Neural progenitor cell (in vitro differentiated cells): ENCODE measurements around the gene ITGA11. TPM values are rescaled to one million over a fixed set of nuclear protein-coding genes. Genes with fewer than 3 reads are reported as not detected.

Experiments used
- DNase-seq: peaks from one replicate; pipeline ENCODE4 v3.0.0-alpha.2; 2016; ENCODE audit warnings: low spot score
- H2AFZ ChIP-seq: fragments of 200-600 bp; sonication (generic); replicated peaks from 2 replicates; pipeline ENCODE4 v1.6.1; 2016; ENCODE audit warnings: antibody characterized with exemption
- H3F3A ChIP-seq: fragments of 200-600 bp; sonication (generic); 2 replicates; pipeline ENCODE4 v1.6.1; 2016; ENCODE audit warnings: antibody characterized with exemption, low read depth
- H3K27ac ChIP-seq: fragments of 200-600 bp; sonication (generic); 2 replicates; pipeline ENCODE4 v1.5.1; 2016; ENCODE audit warnings: mild to moderate bottlenecking
- H3K27me3 ChIP-seq: fragments of 200-600 bp; sonication (generic); 2 replicates; pipeline ENCODE4 v1.6.1; 2016; ENCODE audit warnings: mild to moderate bottlenecking, moderate library complexity
- H3K36me3 ChIP-seq: fragments of 200-600 bp; sonication (generic); 2 replicates; pipeline ENCODE4 v1.5.1; 2016
- H3K4me1 ChIP-seq: fragments of 200-600 bp; sonication (generic); 2 replicates; pipeline ENCODE4 v1.6.1; 2016; ENCODE audit warnings: mixed run types
- H3K4me2 ChIP-seq: fragments of 200-600 bp; sonication (generic); 2 replicates; pipeline ENCODE4 v1.6.1; 2016
- H3K4me3 ChIP-seq: fragments of 200-600 bp; sonication (generic); 2 replicates; pipeline ENCODE4 v1.5.1; 2016
- H3K79me2 ChIP-seq: fragments of 200-600 bp; sonication (generic); 2 replicates; pipeline ENCODE4 v1.6.1; 2016; ENCODE audit warnings: low read depth
- H3K9ac ChIP-seq: fragments of 200-600 bp; sonication (generic); 2 replicates; pipeline ENCODE4 v1.6.1; 2016
- H3K9me3 ChIP-seq: fragments of 200-600 bp; sonication (generic); 2 replicates; pipeline ENCODE4 v1.5.1; 2016; ENCODE audit warnings: low read depth
- H4K20me1 ChIP-seq: fragments of 200-600 bp; sonication (generic); 2 replicates; pipeline ENCODE4 v1.6.1; 2016; ENCODE audit warnings: low read depth
- H3K27ac Mint-ChIP-seq: 3 replicates; pipeline ENCODE4 v1.8.0; 2021; ENCODE audit warnings: mixed read lengths
- H3K27me3 Mint-ChIP-seq: 2 replicates; pipeline ENCODE4 v1.8.0; 2022; ENCODE audit warnings: low read depth, mild to moderate bottlenecking, inconsistent platforms, moderate library complexity, mixed read lengths; ENCODE audit not compliant: insufficient read depth
- H3K36me3 Mint-ChIP-seq: 3 replicates; pipeline ENCODE4 v1.8.0; 2021; ENCODE audit warnings: mixed read lengths
- H3K4me1 Mint-ChIP-seq: 3 replicates; pipeline ENCODE4 v1.8.0; 2021; ENCODE audit warnings: mixed read lengths
- H3K4me3 Mint-ChIP-seq: 3 replicates; pipeline ENCODE4 v1.8.0; 2021; ENCODE audit warnings: mild to moderate bottlenecking, moderate library complexity, mixed read lengths
- H3K9me3 Mint-ChIP-seq: 3 replicates; pipeline ENCODE4 v1.8.0; 2020; ENCODE audit warnings: mixed read lengths
- EZH2 ChIP-seq: fragments of 200-600 bp; sonication (generic); IDR thresholded peaks from 2 replicates; pipeline ENCODE4 v1.6.1; 2017; ENCODE audit warnings: antibody characterized with exemption, mild to moderate bottlenecking, moderate library complexity
- EZH2phosphoT487 ChIP-seq: fragments of 200-600 bp; sonication (generic); IDR thresholded peaks from 2 replicates; pipeline ENCODE4 v1.6.1; 2017; ENCODE audit warnings: antibody characterized with exemption
- total RNA-seq: library from RNA; depleted of rRNA; stranded (reverse); fragments of >200 nt; gene quantifications from 2 replicates; pipeline ENCODE4 v1.2.3, GENCODE V29; 2015; ENCODE audit warnings: low replicate concordance
- TF ChIP-seq, protein P1 (sequence below): fragments of 200-600 bp; sonication (generic); IDR thresholded peaks from 2 replicates; pipeline ENCODE4 v1.5.1; 2017; ENCODE audit warnings: antibody characterized with exemption, mild to moderate bottlenecking

Gene ITGA11
- total RNA-seq, 1 donor from 2014 or later, result not detected

GRCh38 chr15:68311464-68311835 lies 120.5 kb downstream of the ITGA11 start:
- H3K27me3 Mint-ChIP-seq, result peaks cover 11% of the 10 kb centered on the region

GRCh38 chr15:68310804-68311463 lies 121.0 kb downstream of the ITGA11 start:
- Histone ChIP-seq H3K4me2 (no peak overlapping the region), H3K79me2 (no peaks in the 10 kb centered on the region), H3F3A (peaks cover 27% of the 10 kb centered on the region), H4K20me1 (no peaks in the 10 kb centered on the region), H2AFZ (no peak overlapping the region), H3K36me3 (no peaks in the 10 kb centered on the region), H3K9ac (no peak overlapping the region), H3K27ac (no peak overlapping the region), H3K9me3 (no peaks in the 10 kb centered on the region), H3K4me3 (no peak overlapping the region), H3K27me3 (no peaks in the 10 kb centered on the region), H3K4me1 (peaks cover 24% of the 10 kb centered on the region)
- Mint-ChIP-seq H3K36me3 (no peaks in the 10 kb centered on the region), H3K27ac (no peak overlapping the region), H3K4me3 (no peak overlapping the region), H3K4me1 (peaks cover 41% of the 10 kb centered on the region), H3K9me3 (no peaks in the 10 kb centered on the region), H3K27me3 (peaks cover 11% of the 10 kb centered on the region)
- DNase-seq, result no peak
- TF ChIP-seq EZH2phosphoT487, result no peak
- TF ChIP-seq, protein P1, sequence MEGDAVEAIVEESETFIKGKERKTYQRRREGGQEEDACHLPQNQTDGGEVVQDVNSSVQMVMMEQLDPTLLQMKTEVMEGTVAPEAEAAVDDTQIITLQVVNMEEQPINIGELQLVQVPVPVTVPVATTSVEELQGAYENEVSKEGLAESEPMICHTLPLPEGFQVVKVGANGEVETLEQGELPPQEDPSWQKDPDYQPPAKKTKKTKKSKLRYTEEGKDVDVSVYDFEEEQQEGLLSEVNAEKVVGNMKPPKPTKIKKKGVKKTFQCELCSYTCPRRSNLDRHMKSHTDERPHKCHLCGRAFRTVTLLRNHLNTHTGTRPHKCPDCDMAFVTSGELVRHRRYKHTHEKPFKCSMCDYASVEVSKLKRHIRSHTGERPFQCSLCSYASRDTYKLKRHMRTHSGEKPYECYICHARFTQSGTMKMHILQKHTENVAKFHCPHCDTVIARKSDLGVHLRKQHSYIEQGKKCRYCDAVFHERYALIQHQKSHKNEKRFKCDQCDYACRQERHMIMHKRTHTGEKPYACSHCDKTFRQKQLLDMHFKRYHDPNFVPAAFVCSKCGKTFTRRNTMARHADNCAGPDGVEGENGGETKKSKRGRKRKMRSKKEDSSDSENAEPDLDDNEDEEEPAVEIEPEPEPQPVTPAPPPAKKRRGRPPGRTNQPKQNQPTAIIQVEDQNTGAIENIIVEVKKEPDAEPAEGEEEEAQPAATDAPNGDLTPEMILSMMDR, result no peak
- TF ChIP-seq EZH2, result no peak

More at GRCh38 chr15:68311464-68311835, 120.5 kb downstream of the ITGA11 start:
- no peak overlapping the region for H3K9ac ChIP-seq
- no peaks in the 10 kb centered on the region for H3K9me3 Mint-ChIP-seq
- peaks cover 27% of the 10 kb centered on the region for H3F3A ChIP-seq
- no peak overlapping the region for H3K4me3 Mint-ChIP-seq
- no peaks in the 10 kb centered on the region for H3K36me3 Mint-ChIP-seq
- DNase-seq, result no peak
- H3K27me3 ChIP-seq, result no peaks in the 10 kb centered on the region
- H3K4me3 ChIP-seq, result no peak overlapping the region
- H3K27ac ChIP-seq, result no peak overlapping the region
- no peak overlapping the region for H3K27ac Mint-ChIP-seq
- no peaks in the 10 kb centered on the region for H3K36me3 ChIP-seq
- TF ChIP-seq, protein P1, result no peak
- TF ChIP-seq EZH2 (no peak), EZH2phosphoT487 (no peak)
- H3K4me1 Mint-ChIP-seq, result peaks cover 41% of the 10 kb centered on the region
- no peaks in the 10 kb centered on the region for H3K9me3 ChIP-seq
- H4K20me1 ChIP-seq, result no peaks in the 10 kb centered on the region
- H3K79me2 ChIP-seq, result no peaks in the 10 kb centered on the region
- no peak overlapping the region for H2AFZ ChIP-seq
- peaks cover 26% of the 10 kb centered on the region for H3K4me1 ChIP-seq
- H3K4me2 ChIP-seq, result no peak overlapping the region

- no peak for DNase-seq
- Histone ChIP-seq H3K27ac (no peak overlapping the region), H3K79me2 (no peaks in the 10 kb centered on the region), H3K4me3 (no peak overlapping the region), H3F3A (peaks cover 21% of the 10 kb centered on the region), H3K4me1 (peaks cover 17% of the 10 kb centered on the region), H3K4me2 (no peak overlapping the region), H3K27me3 (no peaks in the 10 kb centered on the region), H3K36me3 (no peaks in the 10 kb centered on the region), H3K9ac (no peak overlapping the region), H2AFZ (no peak overlapping the region), H3K9me3 (no peaks in the 10 kb centered on the region), H4K20me1 (no peaks in the 10 kb centered on the region)
- TF ChIP-seq EZH2, result no peak
- TF ChIP-seq EZH2phosphoT487, result no peak
- TF ChIP-seq, protein P1, result no peak
- Mint-ChIP-seq H3K27me3 (peaks cover 11% of the 10 kb centered on the region), H3K4me1 (peaks cover 35% of the 10 kb centered on the region), H3K27ac (no peak overlapping the region), H3K4me3 (no peak overlapping the region), H3K36me3 (no peaks in the 10 kb centered on the region), H3K9me3 (no peaks in the 10 kb centered on the region)
Measured at GRCh38 chr15:68310178-68310803, 121.7 kb downstream of the ITGA11 start.
